Stimulated activated CD4-positive, alpha-beta T cell treated with anti-CD3 and anti-CD28 coated beads, TNF-alpha, amount 100 ng/mL, for 1 hour (primary cell): ENCODE results near the gene BABAM1.
A peak's percentile ranks its signal among the peaks of the same experiment; 100 is the strongest.

Experiments used
- DNase-seq, 3 donors: peaks; one replicate each; pipeline ENCODE4 v3.0.0-alpha.2; 2020; ENCODE audit warnings: low read depth in 3 of 3, low spot score in 1 of 3

Gene BABAM1

GRCh38 chr19:17302391-17303166 lies 35.3 kb downstream of the BABAM1 start:
- no peak for DNase-seq

- DNase-seq: peak; percentile 81 to 90 (median 82)
Measured at GRCh38 chr19:17303167-17303939, 36.1 kb downstream of the BABAM1 start, which contains the start of gene ABHD8. Gene ABHD8, minus strand, starts transcription at chr19:17303425. Its CDS starts 1,809 bp downstream, at chr19:17301616.

DNA sequence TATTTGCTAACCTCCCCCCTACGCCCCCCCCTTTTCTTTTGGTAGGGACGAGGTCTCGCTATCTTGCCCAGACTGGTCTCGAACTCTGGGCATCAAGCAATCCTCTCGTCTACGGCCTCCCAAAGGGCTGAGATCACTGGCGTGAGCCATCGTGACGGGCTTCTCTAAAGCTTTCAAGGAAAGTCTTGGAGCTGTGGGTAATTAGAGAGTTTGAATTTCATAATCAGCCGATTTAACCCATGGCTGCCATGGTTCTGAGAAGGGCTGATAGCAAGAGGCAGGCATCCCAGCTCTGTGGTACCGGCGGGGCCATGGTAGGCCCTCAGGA lies 36.7 kb downstream of the BABAM1 start:
- no peak for DNase-seq

DNA sequence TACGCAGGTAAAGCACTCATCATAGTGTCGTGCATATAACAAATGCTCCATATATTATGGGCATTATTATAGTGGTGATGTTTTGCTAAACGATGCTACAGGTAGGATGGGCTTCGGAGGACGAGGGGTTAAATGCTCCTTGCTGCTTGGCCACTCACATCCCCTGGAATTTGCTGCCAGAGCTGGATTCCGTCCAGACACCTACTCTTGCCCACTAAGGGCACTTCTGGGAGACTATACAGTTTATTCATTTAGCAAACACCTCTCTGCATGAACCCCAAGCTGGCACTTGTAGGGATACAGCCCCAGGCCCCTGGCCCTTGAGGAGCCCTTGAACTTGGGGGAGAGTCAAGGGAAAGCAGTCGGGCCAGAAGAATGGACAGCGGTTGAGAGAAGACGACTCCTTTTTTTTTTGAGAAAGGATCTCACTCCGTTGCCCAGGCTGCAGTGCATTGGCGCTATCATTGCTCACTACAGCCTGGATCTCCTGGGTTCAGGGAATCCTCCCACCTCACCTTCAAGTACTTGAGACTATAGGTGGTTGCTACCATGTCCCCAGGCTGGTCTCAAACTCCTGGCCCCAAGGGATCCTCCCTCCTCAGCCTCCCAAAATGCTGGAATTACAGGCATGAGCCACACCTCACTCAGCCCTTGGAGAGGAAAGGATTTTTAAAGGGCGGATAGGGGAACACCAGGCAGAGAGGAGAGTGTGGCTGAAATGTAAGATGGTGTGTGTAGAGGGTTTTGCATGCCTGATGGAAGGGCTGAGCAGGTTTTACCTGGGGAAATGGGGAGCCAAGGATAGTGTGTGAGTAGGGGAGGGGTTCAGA lies 37.4 kb downstream of the BABAM1 start:
- no peak for DNase-seq

- no peak for DNase-seq
Measured at GRCh38 chr19:17305216-17305516, 37.9 kb downstream of the BABAM1 start.

- peak; percentile 81 to 93 (median 88) for DNase-seq
Measured at GRCh38 chr19:17305517-17306284, 38.5 kb downstream of the BABAM1 start, which contains the start of gene MRPL34. Gene MRPL34, plus strand, starts transcription at chr19:17305872. Its CDS starts 21 bp downstream, at chr19:17305893.

- DNase-seq: no peak
Measured at GRCh38 chr19:17306285-17306714, 39.1 kb downstream of the BABAM1 start.

- no peak for DNase-seq
Measured at GRCh38 chr19:17307876-17308377, 40.7 kb downstream of the BABAM1 start.

DNA sequence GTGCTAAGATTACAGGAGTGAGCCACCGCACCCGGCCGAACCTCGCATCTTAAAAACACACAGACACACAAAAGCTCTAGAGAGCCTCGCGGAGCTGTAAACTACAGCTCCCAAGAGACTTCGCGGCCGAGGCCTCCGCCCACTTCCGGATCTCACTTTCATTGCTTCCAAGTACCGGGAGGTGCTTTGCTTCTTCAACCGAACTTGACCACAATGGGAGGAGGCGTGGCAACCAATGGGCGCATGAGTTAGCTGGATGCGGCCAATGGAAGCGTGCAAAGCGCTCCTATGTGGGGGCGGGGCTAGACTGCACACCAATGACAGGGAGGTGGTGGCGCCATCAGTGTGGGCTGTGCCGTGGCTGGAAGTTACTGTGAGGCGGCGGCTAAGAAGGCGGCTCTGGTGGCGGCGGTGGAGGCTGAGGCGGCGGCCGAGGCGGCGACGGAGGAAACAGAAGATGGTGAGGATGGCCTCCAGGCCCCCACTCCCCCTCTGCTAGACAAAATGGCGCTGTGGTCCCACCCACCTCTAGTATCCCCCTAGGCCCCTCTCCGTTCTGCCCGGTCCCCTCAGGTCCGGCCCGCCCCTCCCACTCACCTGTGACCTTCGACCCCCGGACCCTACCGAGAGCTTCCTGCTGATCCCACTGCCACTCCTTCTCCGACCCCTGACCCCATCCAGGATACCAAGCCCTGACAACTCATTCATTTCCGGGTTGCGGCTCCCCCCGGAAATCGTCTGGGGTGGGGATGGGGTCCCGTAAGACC lies 42.1 kb downstream of the BABAM1 start, which contains the start of gene DDA1:
TSS of gene DDA1 (plus strand) at position 366 of the 767 bp plus-strand sequence. CDS start at position 458, 92 bp downstream.
- peak; percentile 88 to 99 (median 97) for DNase-seq

DNA sequence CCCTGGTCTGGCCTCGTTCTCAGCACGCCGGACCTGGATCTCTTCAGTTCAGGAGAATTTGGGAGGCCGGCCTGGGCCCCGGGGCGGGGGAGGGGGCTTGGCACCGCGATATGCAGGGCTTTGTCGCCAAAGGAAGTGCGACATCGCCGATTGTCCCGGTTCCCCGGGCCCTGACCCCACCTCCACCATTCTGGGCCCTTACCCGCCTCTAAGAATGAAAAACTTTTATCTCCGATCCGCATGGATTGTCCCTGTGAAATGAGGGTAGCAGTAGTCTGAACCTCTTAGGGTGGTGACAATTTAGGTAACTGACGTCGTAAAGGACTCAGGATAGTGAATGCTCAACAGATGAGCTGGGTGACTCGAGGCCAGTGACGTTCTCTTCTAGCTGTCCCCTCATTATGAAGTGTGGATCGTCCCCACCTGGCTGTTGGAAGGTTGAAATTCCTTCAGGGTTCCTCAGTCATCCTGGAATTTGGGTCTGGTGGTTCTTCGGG lies 42.8 kb downstream of the BABAM1 start:
- no peak for DNase-seq

DNA sequence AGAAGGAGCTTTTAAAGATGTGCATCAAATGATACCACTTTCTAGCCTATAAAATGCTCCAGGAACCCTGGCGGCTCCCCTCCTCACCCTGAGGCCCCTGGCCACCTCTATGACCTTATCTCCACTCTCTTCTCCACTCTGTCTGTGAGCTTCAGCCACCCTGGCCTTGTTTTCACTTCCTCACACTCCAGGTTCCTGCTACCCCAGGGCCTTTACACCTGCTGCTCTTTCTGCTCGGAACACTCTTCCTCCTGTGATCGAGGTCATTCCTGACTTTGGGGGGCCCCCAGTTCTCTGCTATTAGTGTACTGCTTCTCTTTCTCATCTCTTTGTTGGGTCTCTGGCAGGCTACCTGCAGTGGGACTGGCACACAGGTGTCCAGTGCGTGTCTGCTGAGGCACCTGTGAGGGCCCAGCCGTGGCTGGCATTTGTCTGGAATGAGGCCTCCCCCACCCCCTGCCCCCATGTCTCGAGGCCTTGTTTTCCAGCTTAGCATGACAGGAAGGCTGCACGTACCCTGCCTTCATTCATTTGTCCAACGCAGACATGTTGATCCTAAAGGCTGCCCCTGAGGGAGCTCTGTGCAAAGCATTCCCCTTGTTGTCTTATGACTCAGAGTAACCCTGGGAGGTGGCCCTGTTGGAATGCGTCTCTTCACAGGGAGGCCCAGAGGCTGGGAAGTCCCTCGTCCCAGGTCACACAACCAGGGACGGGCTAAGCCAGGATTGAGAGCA lies 44.4 kb downstream of the BABAM1 start:
- no peak for DNase-seq

DNA sequence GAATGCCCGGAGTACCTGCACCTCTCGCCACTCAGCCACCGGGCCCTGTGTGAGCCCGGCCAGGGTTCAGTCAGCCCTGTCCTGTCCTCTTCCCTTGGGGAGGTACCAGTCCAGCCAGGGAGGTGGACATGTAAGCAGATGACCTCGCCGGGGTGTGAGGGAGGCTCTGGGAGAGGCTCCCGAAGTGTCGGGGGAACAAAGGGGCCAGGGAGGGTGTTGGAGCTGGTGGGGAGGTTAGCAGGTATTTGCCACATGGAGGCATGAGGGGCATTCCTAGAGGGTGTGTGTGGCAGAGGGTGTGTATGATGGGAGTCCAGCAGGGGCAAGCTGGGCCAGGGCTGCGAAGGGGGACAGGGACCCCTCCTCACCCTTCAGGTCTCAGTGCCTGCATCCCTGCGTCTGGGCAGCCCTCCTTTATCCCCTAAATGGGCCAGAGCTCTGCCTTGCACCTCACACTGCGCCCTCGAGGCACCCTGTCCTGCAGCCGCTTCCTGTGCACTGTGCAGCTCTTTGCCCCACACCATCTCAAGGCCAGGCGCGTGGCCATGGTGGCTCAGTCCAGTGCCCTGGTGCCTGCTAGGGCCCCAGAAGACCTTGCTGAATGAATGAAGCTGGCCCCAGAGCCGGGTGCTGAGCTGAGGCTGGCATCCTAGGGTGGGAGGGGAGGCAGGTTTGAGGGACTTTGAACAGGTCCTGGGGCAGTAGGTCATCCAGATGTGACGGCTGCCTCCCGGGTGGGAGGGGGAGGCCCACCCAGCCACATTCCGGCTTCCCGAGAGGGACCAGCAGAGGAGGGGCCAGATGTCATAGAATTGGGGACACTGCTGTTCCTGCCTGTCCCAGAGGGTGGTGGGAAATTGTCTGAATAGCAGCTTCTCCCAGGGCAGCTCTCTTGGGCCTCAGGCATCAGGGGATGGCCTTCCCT lies 45.2 kb downstream of the BABAM1 start:
- DNase-seq: no peak

GRCh38 chr19:17314007-17314593 lies 46.9 kb downstream of the BABAM1 start:
- DNase-seq: no peak

DNA sequence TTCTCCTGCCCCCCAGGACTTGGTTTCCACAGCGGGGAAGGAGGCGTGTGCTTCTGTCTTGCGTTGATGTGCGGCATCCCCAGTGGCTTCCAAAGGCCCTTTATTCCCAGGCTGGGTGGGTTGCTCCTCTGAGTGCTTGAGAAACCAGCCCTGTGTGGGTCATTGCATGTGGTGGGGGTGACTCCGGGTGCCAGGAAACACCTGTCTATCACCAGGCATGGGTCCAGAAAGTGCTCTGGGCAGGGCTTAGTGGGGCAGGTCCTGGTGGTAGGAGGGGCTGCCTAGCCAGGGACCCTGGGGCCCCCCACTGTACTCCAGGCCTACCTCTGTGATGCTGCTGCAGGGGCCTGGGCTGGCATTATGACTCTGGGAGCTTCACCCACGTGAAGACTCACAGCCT lies 51.7 kb downstream of the BABAM1 start:
- no peak for DNase-seq

GRCh38 chr19:17319473-17320238 lies 52.4 kb downstream of the BABAM1 start:
- DNase-seq: no peak

DNA sequence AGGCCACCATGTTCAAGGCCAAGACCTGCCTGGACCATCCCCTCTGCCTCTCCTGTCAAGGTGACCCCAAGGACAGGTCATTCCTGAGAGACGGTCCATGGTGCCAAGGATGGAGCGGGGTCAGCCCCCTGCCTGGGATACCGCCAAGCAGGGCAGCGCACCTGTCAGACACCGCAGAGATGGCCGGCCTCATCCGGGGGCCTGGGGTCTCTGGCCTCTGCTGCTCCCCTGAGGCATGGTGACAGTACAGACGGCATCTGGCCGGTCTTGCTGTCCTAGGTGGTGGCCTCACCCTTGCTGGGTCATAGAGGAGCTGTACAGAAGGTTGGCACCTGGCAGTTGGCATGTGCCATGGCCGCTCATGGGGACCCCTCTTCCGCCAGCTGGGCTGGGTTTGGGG lies 53.2 kb downstream of the BABAM1 start:
- DNase-seq: no peak
